LNCaP clone FGC (cell line): Measurements from ENCODE around the gene KNDC1.

Experiments used
- DNase-seq: peaks from one replicate; pipeline ENCODE4 v3.0.0-alpha.2; 2011; ENCODE audit warnings: low read depth
- H3K4me3 ChIP-seq: 2 replicates; pipeline ENCODE4 v1.5.1; 2011; ENCODE audit warnings: mild to moderate bottlenecking, low read depth, low read length, control low read depth
- TF ChIP-seq, protein P1 (sequence below): IDR thresholded peaks from 2 replicates; pipeline ENCODE4 v1.5.1; 2012; ENCODE audit warnings: mild to moderate bottlenecking; ENCODE audit not compliant: control insufficient read depth, insufficient read depth; ENCODE audit errors: extremely low read depth

Gene KNDC1

GRCh38 chr10:133241501-133242205, 81.6 kb downstream of the KNDC1 start:
- TF ChIP-seq, protein P1, sequence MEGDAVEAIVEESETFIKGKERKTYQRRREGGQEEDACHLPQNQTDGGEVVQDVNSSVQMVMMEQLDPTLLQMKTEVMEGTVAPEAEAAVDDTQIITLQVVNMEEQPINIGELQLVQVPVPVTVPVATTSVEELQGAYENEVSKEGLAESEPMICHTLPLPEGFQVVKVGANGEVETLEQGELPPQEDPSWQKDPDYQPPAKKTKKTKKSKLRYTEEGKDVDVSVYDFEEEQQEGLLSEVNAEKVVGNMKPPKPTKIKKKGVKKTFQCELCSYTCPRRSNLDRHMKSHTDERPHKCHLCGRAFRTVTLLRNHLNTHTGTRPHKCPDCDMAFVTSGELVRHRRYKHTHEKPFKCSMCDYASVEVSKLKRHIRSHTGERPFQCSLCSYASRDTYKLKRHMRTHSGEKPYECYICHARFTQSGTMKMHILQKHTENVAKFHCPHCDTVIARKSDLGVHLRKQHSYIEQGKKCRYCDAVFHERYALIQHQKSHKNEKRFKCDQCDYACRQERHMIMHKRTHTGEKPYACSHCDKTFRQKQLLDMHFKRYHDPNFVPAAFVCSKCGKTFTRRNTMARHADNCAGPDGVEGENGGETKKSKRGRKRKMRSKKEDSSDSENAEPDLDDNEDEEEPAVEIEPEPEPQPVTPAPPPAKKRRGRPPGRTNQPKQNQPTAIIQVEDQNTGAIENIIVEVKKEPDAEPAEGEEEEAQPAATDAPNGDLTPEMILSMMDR, result no peak
- no peak overlapping the region for H3K4me3 ChIP-seq
- DNase-seq, result no peak

- no peak overlapping the region for H3K4me3 ChIP-seq
Observed at GRCh38 chr10:133242611-133243356, 82.8 kb downstream of the KNDC1 start.

DNA sequence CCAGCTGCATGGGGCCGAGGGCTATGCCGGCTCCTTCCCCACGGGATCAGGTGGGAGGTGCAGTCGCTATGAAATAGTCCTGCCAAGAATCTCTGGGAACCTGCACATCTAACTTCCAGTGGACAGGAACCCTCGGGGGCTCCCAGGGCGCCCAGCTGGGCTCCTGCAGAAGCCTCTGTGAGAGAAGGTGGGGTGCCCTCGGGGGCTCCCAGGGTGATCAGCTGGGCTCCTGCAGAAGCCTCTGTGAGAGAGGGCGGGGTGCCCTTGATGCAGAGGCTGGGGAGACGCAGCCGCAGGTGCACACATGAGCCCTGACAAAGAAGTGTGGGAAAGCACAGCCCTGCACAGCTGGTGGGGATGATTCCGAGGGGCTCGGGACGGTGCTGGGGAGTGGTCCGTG, 83.6 kb downstream of the KNDC1 start:
- DNase-seq, result no peak
- TF ChIP-seq, protein P1, result no peak
- no peak overlapping the region for H3K4me3 ChIP-seq

More at GRCh38 chr10:133242611-133243356, 82.8 kb downstream of the KNDC1 start:
- DNase-seq, result no peak
- TF ChIP-seq, protein P1, result no peak

DNA sequence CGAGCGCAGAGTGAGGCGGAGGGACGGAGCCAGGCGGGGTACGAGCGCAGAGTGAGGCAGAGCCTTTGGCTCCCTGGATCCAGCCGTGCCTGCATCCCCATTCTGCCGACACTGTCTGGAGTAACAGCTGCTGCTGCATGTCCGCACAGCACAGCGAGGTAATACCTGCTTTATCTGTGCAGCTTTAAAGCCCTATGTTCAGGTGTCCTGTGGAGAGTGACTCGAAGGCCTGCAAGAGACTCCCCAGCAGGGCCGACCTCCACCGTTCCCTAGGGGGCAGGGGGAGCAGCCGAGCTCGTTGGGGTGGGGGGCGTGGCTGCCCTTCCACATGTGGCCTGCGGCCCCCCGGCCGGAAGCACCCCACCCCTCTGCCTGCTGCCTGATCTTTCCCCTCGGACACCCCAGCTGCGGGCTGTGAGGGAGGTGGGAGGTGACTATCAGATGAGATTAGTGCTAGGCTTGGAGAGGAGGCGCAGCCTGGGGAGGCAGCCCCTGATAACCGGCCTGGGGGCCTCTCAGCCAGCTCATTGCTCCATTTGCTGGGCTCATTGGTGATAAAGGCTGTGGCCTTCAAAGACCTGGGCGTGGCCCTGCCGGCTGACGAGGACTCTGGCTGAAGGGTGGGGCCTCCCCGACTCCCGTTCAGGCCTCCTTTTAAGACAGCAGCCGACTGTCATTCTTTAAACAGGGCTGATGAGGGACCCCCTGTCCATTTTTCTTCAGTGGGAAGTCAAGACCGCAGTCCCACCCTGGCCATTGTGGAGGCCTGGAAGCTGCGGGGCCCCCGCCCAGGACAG, 85.6 kb downstream of the KNDC1 start:
- no peak overlapping the region for H3K4me3 ChIP-seq
- TF ChIP-seq, protein P1, result no peak
- no peak for DNase-seq

DNA sequence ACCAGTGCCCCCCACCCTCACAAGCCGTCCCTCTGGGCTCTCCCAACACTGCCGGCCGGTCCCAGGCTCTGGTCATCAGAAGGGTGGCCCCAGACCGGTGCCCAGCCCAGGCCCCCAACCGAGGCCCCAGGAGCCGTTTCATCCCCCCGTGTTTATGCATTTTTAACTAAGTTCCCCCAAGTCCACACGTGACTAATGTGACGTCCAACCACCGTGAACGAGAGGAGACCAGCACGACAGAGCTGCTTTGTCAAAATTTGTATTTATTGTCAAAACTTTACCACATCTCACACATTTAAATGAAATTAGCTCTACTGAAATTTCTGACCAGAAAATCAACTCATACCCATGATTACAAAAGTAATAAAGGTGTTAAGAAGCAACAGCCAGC, 86.2 kb downstream of the KNDC1 start:
- no peak overlapping the region for H3K4me3 ChIP-seq
- no peak for DNase-seq
- TF ChIP-seq, protein P1, result no peak

DNA sequence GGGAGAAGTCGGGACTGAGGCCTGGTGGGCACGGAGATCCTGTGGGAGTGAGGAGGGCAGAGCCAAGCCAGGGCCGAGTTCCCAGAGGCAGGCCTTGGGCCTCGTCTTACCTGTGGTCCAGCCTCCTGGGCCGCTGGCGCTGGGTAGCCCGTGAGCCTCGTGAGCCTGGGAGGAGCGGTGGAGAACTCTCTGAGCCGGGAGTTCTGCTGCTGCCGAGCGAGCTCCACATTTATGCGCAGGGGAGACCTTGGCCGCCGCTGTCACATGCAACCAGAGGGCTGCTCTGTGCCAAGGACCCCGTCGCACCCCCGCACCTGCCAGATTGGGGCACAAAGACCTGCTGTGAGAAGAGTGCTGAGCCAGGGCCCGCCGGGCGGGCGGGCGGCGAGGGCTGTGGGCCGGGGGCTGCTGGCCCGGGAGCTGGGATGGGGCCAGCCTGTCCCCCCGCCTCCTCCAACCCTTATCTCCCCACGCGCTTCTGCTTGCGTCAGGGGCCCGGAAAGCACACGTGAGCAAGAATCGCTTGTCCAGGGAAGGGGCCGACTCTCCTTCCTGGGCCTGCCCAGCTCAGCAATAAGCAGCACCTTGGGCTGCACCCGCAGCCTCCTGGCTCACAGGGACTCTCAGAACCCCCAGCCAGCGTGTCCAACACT, 87.8 kb downstream of the KNDC1 start:
- DNase-seq, result no peak
- H3K4me3 ChIP-seq, result no peak overlapping the region
- TF ChIP-seq, protein P1, result no peak
